ENCODE results near the gene RUNX1.

GRCh38 chr21:35052801-35053200 lies 3.7 kb upstream of the RUNX1 start:
- no peak for TF ChIP-seq GATA2 (IDR thresholded peaks at IDR 0.05; ENCODE audit: low read depth, low read length)
- TF ChIP-seq GATA3 (IDR thresholded peaks at IDR 0.05; ENCODE audit: low read depth, low read length): no peak
